ENCODE results near the gene TENM4. TPM values are rescaled to one million over a fixed set of nuclear protein-coding genes. Genes with fewer than 3 reads are reported as not detected.
A peak's percentile ranks its signal among the peaks of the same experiment; 100 is the strongest.

TENM4 gene
- total RNA-seq, 4 donors from 2014 or later = 16.8 to 158 (median 120) TPM

DNA sequence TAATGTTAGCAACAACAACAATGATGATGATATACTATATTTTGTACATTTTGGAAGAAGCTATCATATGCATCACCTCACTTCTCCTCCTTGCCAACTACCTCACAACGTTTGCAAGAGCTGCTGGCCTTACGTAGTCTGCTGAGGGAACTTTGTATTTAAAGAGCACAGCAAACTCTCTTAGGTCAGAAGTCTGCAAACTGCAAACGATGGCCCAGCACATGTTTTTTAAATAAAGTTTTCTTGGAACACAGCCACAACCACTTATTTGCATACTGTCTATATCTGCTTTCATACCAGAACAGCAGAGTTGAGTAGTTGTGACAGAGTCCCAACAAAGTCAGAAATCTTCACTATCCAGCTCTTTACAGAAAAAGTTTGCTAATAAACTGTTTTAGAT lies 261.7 kb downstream of the TENM4 start:
- intact Hi-C loops (cut with DNase I) = no loop called here
- WGBS, 2 donors = 59 to 67% methylated on average over 3 of the region's 3 CpGs

DNA sequence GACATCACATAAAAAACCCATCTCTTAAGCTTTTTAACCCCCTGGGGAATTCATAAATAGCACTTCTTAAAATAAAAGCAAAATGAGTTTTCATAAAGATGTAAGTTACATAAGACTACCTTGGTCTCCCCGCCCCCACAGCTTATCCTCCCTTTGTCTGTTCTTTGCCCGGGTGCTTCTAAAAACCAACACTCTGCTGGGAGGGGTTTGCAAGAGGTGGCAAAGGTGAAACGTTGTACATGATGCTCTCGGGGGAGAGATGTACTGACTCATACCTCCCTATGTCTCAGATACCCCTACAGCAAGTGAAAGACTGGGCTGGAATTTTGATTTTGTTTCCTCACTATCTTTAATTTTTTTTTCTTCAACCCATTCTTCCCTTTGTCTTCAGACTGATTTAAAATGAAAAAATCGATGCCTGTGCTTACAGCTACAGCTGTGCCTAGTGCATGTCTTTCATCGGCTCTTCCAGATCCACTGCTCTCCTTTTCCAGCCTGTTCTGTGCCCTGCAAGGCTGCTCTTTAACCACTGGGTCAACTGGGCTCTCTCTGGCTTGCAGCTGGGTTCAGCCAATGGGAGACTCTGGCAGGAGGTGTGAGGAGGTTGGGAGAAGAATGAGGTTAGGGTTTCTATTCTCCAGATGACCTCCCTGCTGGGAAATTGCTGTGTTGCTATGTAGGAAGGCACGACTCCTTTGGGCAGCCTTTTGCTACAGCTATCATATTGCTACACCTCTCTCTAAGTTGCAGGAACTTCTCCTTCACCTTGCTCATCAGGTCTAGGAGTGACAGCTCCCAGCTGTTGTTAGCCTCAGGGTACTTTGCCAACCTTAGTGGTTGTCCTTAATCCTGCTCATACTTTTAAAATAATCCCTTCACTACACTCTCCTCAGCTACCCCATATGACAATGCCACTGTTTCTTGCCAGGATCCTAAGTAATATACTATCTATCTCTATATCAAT lies 266.5 kb downstream of the TENM4 start:
- TF ChIP-seq, protein P1, sequence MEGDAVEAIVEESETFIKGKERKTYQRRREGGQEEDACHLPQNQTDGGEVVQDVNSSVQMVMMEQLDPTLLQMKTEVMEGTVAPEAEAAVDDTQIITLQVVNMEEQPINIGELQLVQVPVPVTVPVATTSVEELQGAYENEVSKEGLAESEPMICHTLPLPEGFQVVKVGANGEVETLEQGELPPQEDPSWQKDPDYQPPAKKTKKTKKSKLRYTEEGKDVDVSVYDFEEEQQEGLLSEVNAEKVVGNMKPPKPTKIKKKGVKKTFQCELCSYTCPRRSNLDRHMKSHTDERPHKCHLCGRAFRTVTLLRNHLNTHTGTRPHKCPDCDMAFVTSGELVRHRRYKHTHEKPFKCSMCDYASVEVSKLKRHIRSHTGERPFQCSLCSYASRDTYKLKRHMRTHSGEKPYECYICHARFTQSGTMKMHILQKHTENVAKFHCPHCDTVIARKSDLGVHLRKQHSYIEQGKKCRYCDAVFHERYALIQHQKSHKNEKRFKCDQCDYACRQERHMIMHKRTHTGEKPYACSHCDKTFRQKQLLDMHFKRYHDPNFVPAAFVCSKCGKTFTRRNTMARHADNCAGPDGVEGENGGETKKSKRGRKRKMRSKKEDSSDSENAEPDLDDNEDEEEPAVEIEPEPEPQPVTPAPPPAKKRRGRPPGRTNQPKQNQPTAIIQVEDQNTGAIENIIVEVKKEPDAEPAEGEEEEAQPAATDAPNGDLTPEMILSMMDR (IDR thresholded peaks at IDR 0.05) = no peak
- no peak for TF ChIP-seq POLR2A (IDR thresholded peaks at IDR 0.05)
- no peaks in the 10 kb centered on the region for H3K27me3 ChIP-seq
- intact Hi-C loops (cut with DNase I) = no loop called here

More for the DNA sequence above, 261.7 kb downstream of the TENM4 start:
- Histone ChIP-seq H3K9me3 (no peaks in the 10 kb centered on the region), H3K27ac (no peak overlapping the region), H3K4me3 (replicated peaks in 1 of 3) (no peak overlapping the region), H3K36me3 (no peaks in the 10 kb centered on the region), H3K4me1 (no peaks in the 10 kb centered on the region), H3K27me3 (no peaks in the 10 kb centered on the region)
- no peak for DNase-seq
- TF ChIP-seq, protein P1 (IDR thresholded peaks at IDR 0.05) = no peak
- TF ChIP-seq POLR2A (IDR thresholded peaks at IDR 0.05) = no peak

DNA sequence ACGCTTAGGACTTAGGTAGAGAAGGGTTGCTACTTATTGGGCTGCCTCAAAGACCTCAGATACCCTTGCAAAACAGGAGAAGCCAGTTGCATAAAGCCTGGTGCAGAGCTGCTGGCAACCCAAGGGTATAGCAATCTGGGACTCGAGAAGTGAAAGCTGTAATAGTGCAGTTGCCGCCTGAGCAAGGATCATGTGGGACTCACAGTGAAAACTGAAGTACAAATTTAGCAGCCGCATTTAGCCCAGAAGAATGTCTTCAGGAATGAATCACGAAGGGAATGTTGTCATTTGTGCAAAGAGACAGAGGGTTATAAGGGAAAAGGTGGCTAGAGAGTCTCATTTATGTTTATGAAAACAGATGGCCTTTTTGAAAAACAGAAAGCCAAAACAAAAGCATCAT lies 267.2 kb downstream of the TENM4 start:
- H3K4me3 ChIP-seq (replicated peaks in 1 of 3) = no peak overlapping the region
- peak in 1 of 2 donors; percentile 7 for DNase-seq
- no peak overlapping the region for H3K27ac ChIP-seq
- intact Hi-C loops (cut with DNase I) = no loop called here
- H3K36me3 ChIP-seq = no peaks in the 10 kb centered on the region
- 69 to 71% methylated on average over 5 of the region's 5 CpGs for WGBS, 2 donors
- H3K9me3 ChIP-seq = no peaks in the 10 kb centered on the region
- no peaks in the 10 kb centered on the region for H3K27me3 ChIP-seq
- no peak for TF ChIP-seq POLR2A (IDR thresholded peaks at IDR 0.05)
- TF ChIP-seq, protein P1 (IDR thresholded peaks at IDR 0.05) = no peak
- H3K4me1 ChIP-seq = no peaks in the 10 kb centered on the region

More for the DNA sequence above, 266.5 kb downstream of the TENM4 start:
- Histone ChIP-seq H3K4me3 (replicated peaks in 1 of 3) (no peak overlapping the region), H3K4me1 (no peaks in the 10 kb centered on the region), H3K9me3 (no peaks in the 10 kb centered on the region), H3K36me3 (no peaks in the 10 kb centered on the region), H3K27ac (no peak overlapping the region)
- DNase-seq = peak; percentile 7 to 33
- 59% methylated on average over 6 to 7 of the region's 7 CpGs for whole genome bisulfite sequencing, 2 donors

DNA sequence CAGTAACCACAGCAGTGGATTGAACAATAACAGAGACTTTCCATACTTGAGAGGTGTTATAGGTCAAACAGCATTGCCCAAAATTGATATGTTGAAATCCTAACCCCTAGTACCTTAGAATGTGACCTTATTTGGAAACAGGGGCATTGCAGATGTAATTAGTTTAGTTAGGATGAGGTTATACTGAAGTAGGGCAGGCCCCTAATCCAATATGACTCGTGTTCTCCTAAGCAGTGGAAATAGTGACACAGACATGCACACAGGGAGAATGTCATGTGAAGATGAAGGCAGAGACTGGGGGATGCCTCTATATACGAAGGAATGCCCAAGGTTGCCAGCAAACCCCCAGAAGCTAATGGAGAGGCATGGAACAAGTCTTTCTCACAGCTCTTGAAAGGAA lies 270.5 kb downstream of the TENM4 start:
- Histone ChIP-seq H3K9me3 (no peaks in the 10 kb centered on the region), H3K4me1 (no peaks in the 10 kb centered on the region), H3K27me3 (no peaks in the 10 kb centered on the region), H3K27ac (no peak overlapping the region), H3K36me3 (no peaks in the 10 kb centered on the region), H3K4me3 (replicated peaks in 1 of 3) (no peak overlapping the region)
- no peak for DNase-seq
- 83 to 94% methylated on average over 2 of the region's 2 CpGs for WGBS, 2 donors
- intact Hi-C loops (cut with DNase I) = no loop called here
- no peak for TF ChIP-seq POLR2A (IDR thresholded peaks at IDR 0.05)
- TF ChIP-seq, protein P1 (IDR thresholded peaks at IDR 0.05) = no peak

DNA sequence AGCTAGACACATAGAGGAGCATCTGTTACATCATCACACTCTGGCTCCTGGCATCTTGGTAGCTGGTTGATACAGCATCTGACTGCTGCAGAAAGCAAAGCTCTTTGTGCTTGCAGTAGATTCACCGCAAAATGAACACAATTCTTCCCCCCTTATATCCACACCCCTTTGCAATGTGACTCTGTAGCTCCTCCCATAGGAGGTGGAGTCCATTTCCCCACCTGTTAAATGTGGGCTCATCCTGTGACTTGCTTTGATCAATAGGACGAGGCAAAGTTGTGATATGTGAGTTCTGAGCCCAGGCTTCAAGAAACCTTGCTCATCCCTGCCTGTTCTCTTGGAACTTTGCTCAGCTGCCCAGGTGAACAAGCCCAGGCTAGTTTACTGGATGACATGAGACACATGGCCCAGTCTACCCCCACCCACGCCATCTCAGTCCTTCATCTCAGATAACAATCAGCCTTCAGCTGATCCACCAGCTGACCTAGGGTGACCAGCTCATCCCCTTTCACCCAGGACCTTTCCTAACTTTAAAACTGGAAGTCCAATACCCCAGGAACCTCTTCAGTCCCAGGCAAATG lies 272.2 kb downstream of the TENM4 start:
- no peak for DNase-seq
- no peak overlapping the region for H3K4me3 ChIP-seq (replicated peaks in 1 of 3)
- H3K27me3 ChIP-seq = no peaks in the 10 kb centered on the region
- no peak for TF ChIP-seq POLR2A (IDR thresholded peaks at IDR 0.05)
- no peaks in the 10 kb centered on the region for H3K9me3 ChIP-seq
- H3K27ac ChIP-seq = no peak overlapping the region
- no peaks in the 10 kb centered on the region for H3K36me3 ChIP-seq
- H3K4me1 ChIP-seq = no peaks in the 10 kb centered on the region
- intact Hi-C loops (cut with DNase I) = no loop called here
- 32 to 61% methylated on average over 3 of the region's 3 CpGs for WGBS, 2 donors
